GM10266 (cell line): Measurements from ENCODE around the gene THSD4.

ENCODE experiments used
- DNase-seq: peaks from one replicate; pipeline ENCODE4 v3.0.0; 2012; ENCODE audit errors: extremely low spot score
- TF ChIP-seq, protein P1 (sequence below): IDR thresholded peaks from 2 replicates; pipeline ENCODE4 v1.5.1; 2012; ENCODE audit warnings: mild to moderate bottlenecking, low read depth; ENCODE audit not compliant: control insufficient read depth, insufficient read depth; ENCODE audit errors: missing control alignments

Gene THSD4

DNA sequence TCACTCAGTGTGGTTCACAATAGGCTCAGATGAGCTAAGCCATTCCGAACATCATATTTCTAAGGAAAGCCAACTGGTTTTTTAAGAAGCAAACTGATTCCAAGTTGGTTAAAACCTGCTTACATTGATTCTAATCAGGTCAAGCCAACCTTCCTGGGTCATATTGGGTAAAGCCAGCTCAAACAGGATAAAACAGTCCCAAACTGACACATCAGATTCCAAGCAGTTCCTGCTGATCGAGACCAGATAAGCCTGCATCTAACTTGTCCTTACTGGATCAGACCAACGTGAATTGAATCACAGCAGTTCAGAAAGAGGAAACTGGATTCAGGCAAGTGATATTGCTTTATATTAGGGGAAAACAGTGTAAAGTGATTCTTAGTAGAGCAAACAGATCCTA, 18.6 kb upstream of the THSD4 start:
- TF ChIP-seq, protein P1, sequence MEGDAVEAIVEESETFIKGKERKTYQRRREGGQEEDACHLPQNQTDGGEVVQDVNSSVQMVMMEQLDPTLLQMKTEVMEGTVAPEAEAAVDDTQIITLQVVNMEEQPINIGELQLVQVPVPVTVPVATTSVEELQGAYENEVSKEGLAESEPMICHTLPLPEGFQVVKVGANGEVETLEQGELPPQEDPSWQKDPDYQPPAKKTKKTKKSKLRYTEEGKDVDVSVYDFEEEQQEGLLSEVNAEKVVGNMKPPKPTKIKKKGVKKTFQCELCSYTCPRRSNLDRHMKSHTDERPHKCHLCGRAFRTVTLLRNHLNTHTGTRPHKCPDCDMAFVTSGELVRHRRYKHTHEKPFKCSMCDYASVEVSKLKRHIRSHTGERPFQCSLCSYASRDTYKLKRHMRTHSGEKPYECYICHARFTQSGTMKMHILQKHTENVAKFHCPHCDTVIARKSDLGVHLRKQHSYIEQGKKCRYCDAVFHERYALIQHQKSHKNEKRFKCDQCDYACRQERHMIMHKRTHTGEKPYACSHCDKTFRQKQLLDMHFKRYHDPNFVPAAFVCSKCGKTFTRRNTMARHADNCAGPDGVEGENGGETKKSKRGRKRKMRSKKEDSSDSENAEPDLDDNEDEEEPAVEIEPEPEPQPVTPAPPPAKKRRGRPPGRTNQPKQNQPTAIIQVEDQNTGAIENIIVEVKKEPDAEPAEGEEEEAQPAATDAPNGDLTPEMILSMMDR = no peak
- no peak for DNase-seq

DNA sequence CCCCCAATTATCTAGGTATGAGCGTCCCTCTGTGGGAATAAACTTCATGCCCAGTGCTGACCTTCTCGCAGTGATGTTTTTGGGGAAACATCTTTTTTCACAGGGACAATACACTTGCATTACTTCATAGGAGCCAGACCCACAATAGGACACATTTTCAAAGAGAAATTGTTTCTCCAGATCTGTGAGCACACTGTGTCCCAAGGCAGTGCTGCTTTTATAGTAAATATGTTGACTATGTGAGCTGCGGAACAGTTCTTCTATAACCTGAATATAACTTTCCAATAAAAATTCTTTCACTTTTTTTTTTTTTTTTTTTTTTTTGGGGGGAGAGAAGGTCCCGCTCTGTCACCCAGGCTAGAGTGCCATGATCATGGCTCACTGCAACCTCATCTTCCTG, 17.4 kb upstream of the THSD4 start:
- no peak for DNase-seq
- TF ChIP-seq, protein P1 = no peak

DNA sequence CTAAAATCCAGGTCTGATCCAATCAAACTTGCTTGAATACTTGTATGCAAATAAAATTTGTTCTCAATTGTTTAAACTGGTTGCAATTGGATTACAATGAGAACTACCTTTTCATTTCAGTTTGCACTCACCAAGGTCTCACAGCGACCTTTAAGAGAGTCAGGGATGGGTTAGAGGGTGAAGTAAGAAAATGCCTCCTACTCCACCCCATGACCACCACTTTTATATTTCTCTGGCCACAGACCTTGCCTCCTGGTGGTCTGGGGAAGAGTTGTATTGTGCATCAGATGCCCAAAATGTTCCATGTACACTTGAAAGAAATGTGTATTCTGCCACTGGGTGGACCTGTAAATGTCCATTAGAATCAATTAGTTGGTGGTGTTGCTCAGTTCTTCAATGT, 16.4 kb upstream of the THSD4 start:
- TF ChIP-seq, protein P1 = no peak
- no peak for DNase-seq

DNA sequence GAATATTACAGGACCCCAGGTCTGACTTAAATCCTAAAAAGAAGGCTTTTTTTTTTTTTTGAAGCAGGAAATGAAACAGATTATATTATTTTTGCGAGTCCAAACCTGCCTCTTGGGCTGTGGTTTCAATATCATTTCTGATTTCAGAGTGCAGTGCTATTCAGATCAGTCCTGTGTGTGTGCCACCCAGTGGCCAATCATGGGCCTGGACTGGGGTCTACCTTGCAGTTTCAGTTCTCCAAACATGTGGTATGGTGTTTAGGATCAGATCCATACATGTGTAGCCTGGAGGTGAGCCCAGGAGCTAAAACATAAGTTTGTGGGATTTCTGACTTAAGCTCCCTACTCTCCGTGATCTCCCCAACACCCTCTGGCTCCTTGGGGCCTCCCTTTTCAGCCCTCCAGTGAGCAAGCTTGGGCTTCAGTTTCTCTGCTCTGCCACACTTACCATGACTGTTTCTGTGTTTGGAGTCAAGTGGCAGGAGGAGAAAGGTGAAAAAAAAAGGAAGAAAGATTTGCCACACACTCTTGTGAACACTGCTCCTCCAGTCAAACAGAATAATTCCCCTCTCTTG, 12.1 kb upstream of the THSD4 start:
- DNase-seq = no peak
- TF ChIP-seq, protein P1 = peak; percentile 29

DNA sequence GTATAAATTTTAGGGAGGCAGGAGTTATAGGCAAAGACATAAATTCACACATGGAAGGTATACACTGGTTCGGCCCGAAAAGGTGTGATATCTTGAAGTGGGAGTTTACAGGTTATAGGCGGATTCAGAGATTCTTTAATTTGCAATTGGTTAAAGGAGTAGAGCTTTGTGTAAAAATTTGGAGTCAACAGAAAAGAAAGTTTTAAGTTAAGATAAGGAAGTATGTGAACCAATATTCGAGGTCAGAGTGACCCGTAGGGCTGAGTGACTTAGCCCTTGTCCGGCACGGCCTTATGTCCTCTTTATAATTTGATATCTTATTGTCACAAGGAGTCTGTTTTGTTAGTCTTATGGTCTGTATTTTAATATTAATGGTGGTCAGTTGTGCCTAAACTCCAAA, 10.6 kb upstream of the THSD4 start:
- TF ChIP-seq, protein P1 = no peak
- DNase-seq = no peak

DNA sequence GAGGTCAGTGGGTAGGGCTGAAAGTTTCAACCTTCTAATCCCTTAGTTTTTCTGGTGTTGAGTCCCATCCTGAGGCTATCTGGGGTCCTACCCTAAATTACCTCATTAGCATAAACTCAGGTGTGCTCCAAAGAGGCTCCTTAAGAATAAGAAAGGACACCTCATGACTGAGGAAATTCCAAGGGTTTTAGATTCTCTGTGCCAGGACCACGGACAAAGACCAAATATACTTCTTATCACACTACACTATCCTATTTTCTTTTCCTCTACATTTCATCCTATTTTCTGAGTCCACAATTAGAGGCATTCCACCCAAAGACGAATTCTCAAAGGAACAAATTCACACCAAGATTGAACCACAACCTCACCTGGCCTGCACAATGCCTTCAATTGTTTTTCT, 9.8 kb upstream of the THSD4 start:
- DNase-seq = no peak
- TF ChIP-seq, protein P1 = no peak

DNA sequence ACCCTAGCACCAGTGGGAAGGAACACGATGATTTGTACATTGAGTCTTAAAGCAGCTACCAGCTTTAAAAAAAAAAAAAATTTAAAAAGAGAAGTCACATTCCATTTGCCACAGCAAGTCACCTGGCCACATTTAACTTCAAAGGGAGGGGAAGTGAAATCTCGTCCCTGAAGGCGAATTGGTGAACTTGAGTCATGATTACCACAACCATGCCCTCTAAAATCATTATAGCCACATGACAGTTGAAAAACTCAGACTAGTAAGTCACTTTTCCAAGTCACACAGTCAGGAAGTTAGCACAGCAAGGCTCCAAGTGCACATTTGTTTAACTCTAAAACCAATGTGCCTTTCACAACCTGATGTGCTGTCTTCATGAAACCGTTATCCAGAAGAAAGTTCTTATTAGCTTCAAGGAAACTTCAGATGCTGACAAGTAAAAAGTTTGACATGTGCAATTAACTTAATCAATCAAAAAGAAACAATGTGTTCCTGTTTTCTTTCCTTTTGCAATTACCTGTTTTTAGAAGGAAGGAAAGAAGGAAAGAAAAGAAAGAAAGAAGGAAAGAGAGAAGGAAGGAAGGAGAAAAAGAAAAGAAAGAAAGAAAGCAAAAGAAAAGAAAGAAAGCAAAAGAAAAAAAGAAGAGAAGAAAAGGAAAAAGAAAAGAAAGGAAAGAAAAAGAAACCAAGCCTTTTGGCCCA, 8.3 kb upstream of the THSD4 start:
- DNase-seq = no peak
- TF ChIP-seq, protein P1 = no peak
